ENCODE results near the gene GPX5.
"Not testable (repeated sequence)": the region's sequence is repeated elsewhere in the genome, so short reads cannot be mapped to it uniquely, and the experiment has no call there.

Gene GPX5

DNA sequence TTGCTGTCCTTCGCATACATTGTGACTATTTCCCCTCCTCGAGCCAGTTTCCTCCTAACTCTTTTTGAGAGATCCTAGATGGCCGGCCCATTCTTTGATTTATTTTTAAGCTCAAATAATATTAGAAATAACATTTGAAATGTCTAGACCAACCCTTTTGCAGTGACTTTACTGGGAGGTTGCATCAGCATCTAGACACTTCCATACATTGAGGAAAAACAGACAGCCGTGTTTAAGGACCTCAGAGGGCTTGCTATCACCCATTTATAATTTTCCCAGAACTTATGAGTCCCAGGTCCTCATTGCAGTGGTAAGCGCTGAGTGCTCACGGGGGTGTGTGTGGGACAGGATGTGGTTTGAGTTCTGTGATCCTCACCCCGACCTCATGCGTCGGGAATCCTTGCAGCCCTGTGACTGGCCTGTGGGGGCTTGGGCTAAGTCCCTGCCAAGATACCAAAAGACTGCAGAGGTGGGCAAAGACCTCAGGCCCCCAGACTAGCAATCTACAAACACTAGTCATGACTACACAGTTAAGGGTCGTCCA lies at the start of gene GPX5:
Gene GPX5 (plus strand): TSS at position 386 of the 544 bp plus-strand sequence. CDS start 133 bp downstream, at position 519.
- DNase-seq: no peak

GRCh38 chr6:28478518-28478917 lies 47.2 kb upstream of the GPX5 start:
- no peak for DNase-seq

DNA sequence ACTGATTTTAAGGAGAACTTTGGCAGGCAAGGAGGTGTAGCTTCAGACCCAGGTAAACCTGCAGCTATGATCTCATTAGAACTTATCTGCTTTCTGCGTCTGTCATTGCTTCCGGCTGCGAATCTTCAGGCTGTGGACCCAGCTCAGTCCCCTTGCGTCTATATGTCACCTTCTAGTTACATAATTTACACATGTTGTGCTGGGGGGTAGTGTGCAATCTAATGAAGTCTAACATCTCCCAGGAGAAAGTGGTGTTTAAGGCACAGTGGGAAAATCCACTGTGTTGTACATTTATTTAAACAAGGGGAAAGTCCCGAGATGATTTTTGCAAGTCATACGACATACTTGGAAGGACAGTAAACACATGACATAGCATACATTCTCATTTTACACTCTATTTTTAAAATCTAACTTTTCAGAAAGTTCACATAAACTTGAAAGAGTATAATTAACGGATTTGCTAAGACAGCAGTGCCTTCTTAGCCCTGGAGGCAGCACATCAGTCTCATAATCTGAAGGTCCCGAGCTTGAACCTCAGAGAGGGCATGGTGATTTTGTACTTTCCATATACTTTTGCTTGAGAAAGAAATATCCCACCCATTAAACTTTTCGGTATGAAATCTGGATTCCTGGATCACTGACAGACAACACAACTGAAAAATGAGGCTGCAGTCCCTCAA lies 45.3 kb upstream of the GPX5 start:
- DNase-seq: no peak

- DNase-seq: no peak
Observed at GRCh38 chr6:28485482-28485881, 40.2 kb upstream of the GPX5 start.

- DNase-seq: no peak
Observed at GRCh38 chr6:28486533-28486932, 39.1 kb upstream of the GPX5 start.

DNA sequence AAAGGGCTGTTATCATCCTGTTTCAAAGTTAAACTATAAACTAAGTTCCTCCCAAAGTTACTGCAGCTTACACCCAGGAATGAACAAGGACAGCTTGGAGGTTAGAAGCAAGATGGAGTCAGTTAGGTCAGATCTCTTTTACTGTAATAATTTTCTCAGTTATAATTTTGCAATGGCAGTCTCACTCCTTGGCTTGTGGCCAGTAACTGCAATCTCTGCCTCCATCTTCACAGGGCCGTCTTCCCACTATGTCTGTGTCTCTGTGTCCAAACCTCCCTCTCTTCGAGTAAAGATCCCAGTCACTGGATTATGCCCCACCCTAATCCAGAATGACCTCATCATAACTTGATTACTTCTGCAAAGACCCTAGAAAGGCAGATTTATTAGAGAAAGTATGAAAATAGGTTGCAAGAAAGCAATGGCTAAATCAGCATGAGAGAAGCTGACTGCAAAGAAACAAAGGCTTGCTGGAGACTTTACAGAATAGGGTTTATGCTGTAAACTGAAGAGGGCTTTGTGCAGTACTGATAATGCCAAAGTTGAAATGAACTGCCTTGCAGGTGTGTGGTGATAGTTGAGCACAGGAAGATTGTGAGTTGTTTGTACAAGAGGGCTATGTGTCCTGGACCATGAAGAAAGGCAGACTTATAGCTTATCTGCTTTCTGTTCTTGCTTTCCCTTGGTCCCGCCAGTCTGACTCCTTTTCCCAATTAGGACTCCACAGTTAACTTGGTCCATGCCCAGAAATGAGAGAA lies 38.5 kb upstream of the GPX5 start:
- no peak for DNase-seq

DNA sequence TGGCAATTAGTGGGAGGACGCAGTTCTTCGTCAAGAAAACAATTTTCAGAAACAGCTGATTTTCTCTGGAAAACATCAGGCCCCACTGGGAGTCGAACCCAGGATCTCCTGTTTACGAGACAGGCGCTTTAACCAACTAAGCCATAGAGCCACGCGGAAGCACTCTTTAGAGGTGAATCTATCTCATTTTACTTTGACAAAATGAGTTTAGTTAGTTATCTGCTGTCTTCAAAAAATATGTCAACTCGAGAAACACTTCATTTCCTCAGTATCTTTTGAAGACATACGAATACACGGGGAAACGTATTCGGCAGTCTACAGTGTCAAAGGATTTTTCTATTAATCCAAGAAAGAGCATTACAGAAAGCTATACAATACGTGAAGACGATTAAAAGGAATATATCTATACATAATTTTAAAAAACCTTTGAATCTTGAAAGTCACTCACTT lies 36.7 kb upstream of the GPX5 start:
- DNase-seq: peak; percentile 75

GRCh38 chr6:28489366-28490204 lies 36.1 kb upstream of the GPX5 start:
- DNase-seq: peak; percentile 77

GRCh38 chr6:28490205-28490890 lies 35.3 kb upstream of the GPX5 start:
- no peak for DNase-seq

DNA sequence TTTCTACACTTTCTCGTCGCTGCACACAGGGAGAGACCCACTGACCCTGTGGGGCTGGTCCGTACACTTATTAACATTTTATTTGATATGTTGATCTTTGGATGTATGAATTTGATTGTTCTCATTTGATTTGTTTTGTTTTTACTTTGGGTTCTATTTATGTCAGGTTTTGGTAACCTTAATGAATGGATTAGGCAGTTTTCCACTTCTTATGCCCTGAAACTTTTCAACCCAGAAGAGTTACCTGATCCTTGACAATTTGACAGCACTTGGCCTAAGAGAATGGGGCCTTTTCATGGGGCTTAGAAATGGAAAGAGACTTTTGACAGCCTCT lies 33.7 kb upstream of the GPX5 start:
- no peak for DNase-seq

DNA sequence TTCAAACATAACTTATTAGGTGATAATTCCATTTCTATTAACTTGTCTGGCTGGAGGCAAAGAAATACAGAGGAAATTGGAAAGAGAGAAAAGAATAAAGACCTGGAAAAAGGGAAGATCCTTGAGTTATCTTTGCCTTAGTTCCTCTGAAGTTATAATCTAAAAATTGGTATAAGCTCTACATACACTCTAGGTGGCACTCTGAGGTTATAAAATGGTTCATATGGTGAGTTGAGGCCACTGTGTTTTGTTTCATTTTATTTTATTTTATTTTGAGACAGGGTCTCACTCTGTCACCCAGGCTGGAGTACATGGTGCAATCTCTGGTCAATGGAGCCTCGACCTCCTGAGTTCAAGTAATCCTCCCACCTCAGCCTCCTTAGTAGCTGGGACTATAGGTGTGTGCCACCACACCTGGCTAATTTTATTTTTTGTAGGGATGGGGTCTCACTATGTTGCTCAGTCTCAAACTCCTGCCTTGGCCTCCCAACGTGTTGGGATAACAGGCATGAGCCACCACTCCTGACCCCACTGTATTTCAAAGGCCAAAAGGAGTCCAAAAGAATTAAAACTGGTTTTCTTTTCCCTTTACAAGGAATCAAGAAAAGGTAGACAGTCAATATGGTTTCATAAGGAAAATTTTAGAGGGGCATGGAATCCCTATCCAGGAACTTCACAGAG lies 29.4 kb upstream of the GPX5 start:
- DNase-seq: no peak

DNA sequence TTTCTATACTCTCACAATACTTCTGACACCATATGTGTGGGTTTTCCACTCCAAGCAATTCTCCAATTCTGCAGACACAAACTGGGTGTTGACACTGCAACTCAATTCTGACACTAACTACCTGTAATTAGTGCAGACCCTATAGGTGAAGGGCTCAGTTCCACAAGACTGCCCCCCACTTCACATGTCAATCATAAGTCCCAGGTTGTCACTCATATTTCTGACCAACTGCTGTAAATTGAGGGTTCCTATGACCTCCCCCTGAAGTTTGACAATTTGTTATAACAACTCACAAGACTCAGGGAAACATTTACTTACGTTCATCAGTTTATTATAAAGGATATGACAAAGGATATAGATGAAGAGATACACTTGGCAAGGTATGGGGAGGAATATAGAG lies 28.4 kb upstream of the GPX5 start:
- no peak for DNase-seq

GRCh38 chr6:28497893-28498292 lies 27.8 kb upstream of the GPX5 start:
- DNase-seq: no peak

DNA sequence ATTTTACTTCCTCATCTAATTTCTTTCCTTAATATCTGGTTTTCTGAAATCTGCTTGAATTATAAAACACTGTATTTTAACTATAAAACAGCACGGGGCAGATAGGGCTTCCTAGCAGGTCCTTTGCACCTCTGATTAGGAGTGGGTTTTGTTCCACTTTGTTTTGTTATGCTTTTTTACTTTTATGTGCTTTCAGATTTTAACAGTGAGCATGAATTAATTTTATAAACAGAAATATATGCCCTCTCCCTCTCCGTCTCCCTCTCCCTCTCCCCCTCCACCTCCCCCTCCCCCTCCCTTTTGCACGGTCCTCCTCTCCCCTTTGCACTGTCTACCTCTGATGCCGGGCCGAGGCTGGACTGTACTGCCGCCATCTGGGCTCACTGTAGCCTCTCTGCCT lies 24.4 kb upstream of the GPX5 start:
- DNase-seq: no peak

- DNase-seq: not testable (repeated sequence)
Observed at GRCh38 chr6:28502136-28502535, 23.5 kb upstream of the GPX5 start.

DNA sequence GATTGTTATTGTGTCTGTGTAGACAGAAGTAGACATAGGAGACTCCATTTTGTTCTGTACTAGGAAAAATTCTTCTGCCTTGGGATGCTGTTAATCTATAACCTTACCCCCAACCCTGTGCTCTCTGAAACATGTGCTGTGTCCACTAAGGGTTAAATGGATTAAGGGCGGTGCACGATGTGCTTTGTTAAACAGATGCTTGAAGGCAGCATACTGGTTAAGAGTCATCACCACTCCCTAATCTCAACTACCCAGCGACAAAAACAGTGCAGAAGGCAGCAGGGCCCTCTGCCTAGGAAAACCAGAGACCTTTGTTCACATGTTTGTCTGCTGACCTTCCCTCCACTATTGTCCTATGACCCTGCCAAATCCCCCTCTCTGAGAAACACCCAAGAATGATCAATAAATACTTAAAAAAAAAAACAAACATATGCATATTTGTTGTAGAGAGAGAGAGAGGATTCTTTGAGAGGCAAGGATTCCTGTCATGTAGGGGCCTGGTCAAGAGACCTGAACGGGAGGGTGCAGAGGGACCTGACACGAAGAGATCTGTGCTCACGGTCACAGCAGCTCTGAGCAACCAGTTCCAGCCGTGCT lies 22.9 kb upstream of the GPX5 start:
- DNase-seq: not testable (repeated sequence)

DNA sequence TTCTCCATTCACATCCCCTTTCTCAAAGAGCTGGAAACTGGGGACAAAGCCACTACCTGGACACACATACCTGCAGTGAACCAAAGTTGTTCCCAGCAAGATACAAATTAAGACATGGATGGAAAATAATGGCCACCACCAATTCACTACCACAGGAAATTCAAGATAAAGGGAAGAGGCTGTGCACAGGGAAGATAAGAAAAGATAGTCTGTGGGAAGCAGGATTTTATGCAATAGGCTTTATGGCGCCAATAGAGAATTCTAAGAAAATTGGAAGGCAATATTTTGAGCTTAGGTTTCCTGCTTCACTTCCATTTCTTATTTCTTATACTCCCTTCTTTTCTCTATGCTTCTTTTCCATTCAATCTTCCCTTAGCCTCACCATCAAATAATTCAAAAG lies 19.9 kb upstream of the GPX5 start:
- DNase-seq: no peak

GRCh38 chr6:28506807-28507475 lies 18.7 kb upstream of the GPX5 start:
- no peak for DNase-seq

DNA sequence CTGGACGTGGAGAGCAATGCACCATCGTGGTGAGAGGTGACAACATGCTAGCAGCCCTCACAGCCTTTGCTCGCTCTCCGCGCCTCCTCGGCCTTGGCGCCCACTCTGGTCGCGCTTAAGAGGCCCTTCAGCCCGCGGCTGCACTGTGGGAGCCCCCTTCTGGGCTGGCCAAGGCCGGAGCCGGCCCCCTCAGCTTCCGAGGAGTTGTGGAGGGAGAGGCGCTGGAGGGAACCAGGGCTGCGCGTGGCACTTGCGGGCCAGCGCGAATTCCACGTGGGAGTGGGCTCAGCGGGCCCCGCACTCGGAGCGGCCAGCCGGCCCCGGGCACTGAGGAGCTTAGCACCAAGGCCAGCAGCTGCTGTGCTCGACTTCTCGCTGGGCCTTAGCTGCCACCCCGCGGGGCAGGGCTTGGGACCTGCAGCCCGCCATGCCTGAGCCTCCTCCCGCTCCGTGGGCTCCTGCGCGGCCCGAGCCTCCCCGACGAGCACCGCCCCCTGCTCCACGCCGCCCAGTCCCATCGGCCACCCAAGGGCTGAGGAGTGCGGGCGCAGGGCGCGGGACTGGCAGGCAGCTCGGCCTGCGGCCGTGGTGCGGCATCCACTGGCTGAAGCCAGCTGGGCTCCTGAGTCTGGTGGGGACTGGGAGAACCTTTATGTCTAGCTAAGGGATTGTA lies 13.9 kb upstream of the GPX5 start:
- DNase-seq: no peak

DNA sequence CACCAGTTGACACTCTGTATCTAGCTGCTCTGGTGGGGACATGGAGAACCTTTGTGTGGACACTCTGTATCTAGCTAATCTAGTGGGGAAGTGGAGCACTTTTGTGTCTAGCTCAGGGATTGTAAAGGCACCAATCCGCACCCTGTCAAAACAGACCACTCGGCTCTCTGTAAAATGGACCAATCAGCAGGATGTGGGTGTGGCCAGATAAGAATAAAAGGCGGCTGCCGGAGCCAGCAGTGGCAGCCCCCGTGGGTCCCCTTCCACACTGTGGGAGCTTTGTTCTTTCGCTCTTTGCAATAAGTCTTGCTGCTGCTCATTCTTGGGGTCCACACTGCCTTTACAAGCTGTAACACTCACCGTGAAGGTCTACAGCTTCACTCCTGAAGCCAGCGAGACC lies 13.3 kb upstream of the GPX5 start:
- not testable (repeated sequence) for DNase-seq

DNA sequence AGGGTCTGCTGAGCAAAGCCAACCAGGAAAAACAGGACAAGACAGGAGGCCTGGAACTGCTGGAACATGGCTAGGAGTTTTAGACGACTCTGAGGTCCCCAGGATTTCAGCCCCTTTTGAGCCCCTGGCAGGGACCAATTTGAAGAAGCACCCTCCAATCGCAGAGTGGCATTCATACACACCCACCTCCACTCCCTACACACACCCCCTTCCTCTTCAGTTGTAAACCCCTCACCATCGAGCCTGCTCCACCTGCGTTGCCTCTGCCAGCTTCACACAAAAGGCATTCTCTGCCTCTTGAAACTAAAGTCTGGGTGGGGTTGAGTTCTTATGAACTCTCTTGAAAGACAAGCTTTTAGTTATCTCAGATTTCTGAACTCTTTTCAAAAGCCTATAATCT lies 10.0 kb upstream of the GPX5 start, which contains the start of gene GPX6:
Gene GPX6 (minus strand): TSS at position 118 of the 400 bp plus-strand sequence. CDS start 50 bp downstream, at position 68.
- DNase-seq: no peak
